Small intestine (tissue), 7 donors: ENCODE measurements around the gene IGF2R. TPM values are rescaled to one million over a fixed set of nuclear protein-coding genes. Genes with fewer than 3 reads are reported as not detected.
A peak's percentile ranks its signal among the peaks of the same experiment; 100 is the strongest.
"Not testable (repeated sequence)": the region's sequence is repeated elsewhere in the genome, so short reads cannot be mapped to it uniquely, and the experiment has no call there.

Experiments
- DNase-seq, 2 donors: peaks; one replicate each; pipeline versions ENCODE4 v3.0.0 to v3.0.0-alpha.2; 2013
- FAIRE-seq: peaks from 2 replicates; lab custom pipeline; 2012; peaks lifted over from hg19 to GRCh38; lab: Jason Lieb, UNC
- H3K27ac ChIP-seq, 3 donors: one replicate each; pipeline ENCODE4 v1.5.1; 2013; ENCODE audit warnings: low read length in 2 of 3, mild to moderate bottlenecking in 2 of 3, control low read depth in 1 of 3, inconsistent platforms in 1 of 3, low read depth in 1 of 3, moderate library complexity in 1 of 3
- H3K27me3 ChIP-seq, 3 donors: one replicate each; pipeline ENCODE4 v1.6.1; 2013; ENCODE audit warnings: low read length in 3 of 3, inconsistent platforms in 1 of 3; ENCODE audit not compliant: control insufficient read depth in 3 of 3, insufficient read depth in 3 of 3
- H3K36me3 ChIP-seq, 3 donors: one replicate each; pipeline ENCODE4 v1.6.1; 2013; ENCODE audit warnings: low read length in 3 of 3, inconsistent platforms in 1 of 3, low read depth in 1 of 3, mild to moderate bottlenecking in 1 of 3, moderate library complexity in 1 of 3; ENCODE audit not compliant: control insufficient read depth in 3 of 3, insufficient read depth in 2 of 3
- H3K4me1 ChIP-seq, 3 donors: one replicate each; pipeline ENCODE4 v1.6.1; 2013; ENCODE audit warnings: low read length in 2 of 3, inconsistent platforms in 1 of 3, low read depth in 1 of 3, mild to moderate bottlenecking in 1 of 3, moderate library complexity in 1 of 3; ENCODE audit not compliant: control insufficient read depth in 3 of 3, insufficient read depth in 2 of 3
- H3K4me3 ChIP-seq, 3 donors: one replicate each; pipeline ENCODE4 v1.5.1; 2013; ENCODE audit warnings: low read length in 3 of 3, control low read depth in 1 of 3, inconsistent platforms in 1 of 3, low read depth in 1 of 3, mild to moderate bottlenecking in 1 of 3, moderate library complexity in 1 of 3
- H3K9me3 ChIP-seq, 2 donors: one replicate each; pipeline ENCODE4 v1.6.1; 2013; ENCODE audit warnings: low read depth in 1 of 2, low read length in 1 of 2; ENCODE audit not compliant: control insufficient read depth in 2 of 2, insufficient read depth in 1 of 2
- WGBS, 3 donors: extraction: QIAGEN DNeasy Blood & Tissue Kit; methylation state at CpG; one replicate each; pipeline ENCODE4 v1.1.7; 2013; 5-methylcytosine and 5-hydroxymethylcytosine counted together
- polyA plus RNA-seq, 4 donors: library from polyadenylated mRNA; stranded (reverse) in 3 of 4; unstranded in 1 of 4; fragments of 200-250 nt in 3 of 4; fragments of 120-200 nt in 1 of 4; gene quantifications; one replicate each; pipeline versions ENCODE4 v1.2.1 to v1.2.3, GENCODE V29; 2013
- donor health status: healthy with polysubstance abuse.
- donor health status: control.
- donor health status: control.
- donor health status: Bipolar disorder and iron deficiency.
- donor health status: healthy.

The IGF2R gene
- polyA plus RNA-seq, 4 donors: 4.9 to 111 (median 14.7) TPM

GRCh38 chr6:160135907-160136655 lies 167.2 kb downstream of the IGF2R start:
- DNase-seq (peak in 1 of 2 donors; percentile 42), FAIRE-seq (no peak)
- Histone ChIP-seq H3K4me1 (peaks cover 0 to 45% (median 0%) of the 10 kb centered on the region in 3 donors), H3K9me3 (no peaks in the 10 kb centered on the region), H3K27me3 (no peaks in the 10 kb centered on the region), H3K4me3 (no peak overlapping the region), H3K36me3 (peaks cover 0 to 14% (median 0%) of the 10 kb centered on the region in 3 donors), H3K27ac (peak overlapping the region in 1 of 3 donors; percentile 80)
- 49 to 66% (median 56%) methylated on average over 21 of the region's 21 CpGs for WGBS, 3 donors

GRCh38 chr6:160137130-160137988 lies 168.5 kb downstream of the IGF2R start:
- DNase-seq: no peak
- Histone ChIP-seq H3K4me1 (peaks cover 0 to 45% (median 0%) of the 10 kb centered on the region in 3 donors), H3K9me3 (no peaks in the 10 kb centered on the region), H3K36me3 (peaks cover 0 to 9% (median 0%) of the 10 kb centered on the region in 3 donors), H3K4me3 (no peak overlapping the region), H3K27ac (no peak overlapping the region), H3K27me3 (no peaks in the 10 kb centered on the region)
- no peak for FAIRE-seq
- 72 to 83% (median 73%) methylated on average over 12 of the region's 12 CpGs for WGBS, 3 donors

- H3K4me1 ChIP-seq: peaks cover 0 to 45% (median 0%) of the 10 kb centered on the region in 3 donors
- H3K27ac ChIP-seq: no peak overlapping the region
- no peaks in the 10 kb centered on the region for H3K27me3 ChIP-seq
- H3K9me3 ChIP-seq: no peaks in the 10 kb centered on the region
- FAIRE-seq: no peak
- H3K4me3 ChIP-seq: no peak overlapping the region
- DNase-seq: peak; percentile 69 to 76
- WGBS, 3 donors: 52 to 56% (median 56%) methylated on average over 8 of the region's 8 CpGs
- H3K36me3 ChIP-seq: peaks cover 0 to 9% (median 0%) of the 10 kb centered on the region in 3 donors
These were observed 169.3 kb downstream of the IGF2R start for GRCh38 chr6:160137989-160138835.

DNA sequence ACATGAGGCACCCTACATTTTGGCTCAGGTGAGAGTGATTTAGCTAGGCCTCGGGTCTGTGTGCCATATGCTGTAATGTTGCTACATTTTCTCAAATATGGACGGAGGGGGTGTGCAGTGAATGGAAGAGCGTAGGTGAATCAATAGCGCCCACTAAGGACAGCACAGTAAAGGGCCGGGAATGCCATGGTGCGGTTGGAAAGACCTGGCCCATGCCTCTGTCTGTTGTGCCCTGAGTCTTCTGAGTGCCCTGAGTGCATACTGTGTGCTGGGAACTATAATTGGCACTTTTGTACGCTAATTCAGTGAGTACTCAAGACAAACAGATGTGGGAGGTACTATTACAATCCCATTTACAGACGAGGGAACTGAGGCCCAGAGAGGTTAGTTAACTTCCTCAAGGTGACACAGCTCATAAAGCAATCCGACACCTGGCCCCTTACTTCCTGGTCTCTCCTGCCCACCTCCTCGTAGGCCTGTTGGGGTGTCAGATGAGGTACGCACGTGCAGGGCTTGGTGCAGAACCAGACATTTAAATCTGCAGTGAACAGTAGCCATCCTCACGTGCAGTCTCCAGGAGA lies 170.0 kb downstream of the IGF2R start:
- Histone ChIP-seq H3K4me3 (no peak overlapping the region), H3K4me1 (peaks cover 0 to 45% (median 0%) of the 10 kb centered on the region in 3 donors), H3K27ac (no peak overlapping the region), H3K9me3 (no peaks in the 10 kb centered on the region), H3K27me3 (no peaks in the 10 kb centered on the region), H3K36me3 (peaks cover 0 to 4% (median 0%) of the 10 kb centered on the region in 3 donors)
- FAIRE-seq (no peak), DNase-seq (no peak)
- WGBS, 3 donors: 86 to 89% (median 89%) methylated on average over 13 of the region's 13 CpGs

DNA sequence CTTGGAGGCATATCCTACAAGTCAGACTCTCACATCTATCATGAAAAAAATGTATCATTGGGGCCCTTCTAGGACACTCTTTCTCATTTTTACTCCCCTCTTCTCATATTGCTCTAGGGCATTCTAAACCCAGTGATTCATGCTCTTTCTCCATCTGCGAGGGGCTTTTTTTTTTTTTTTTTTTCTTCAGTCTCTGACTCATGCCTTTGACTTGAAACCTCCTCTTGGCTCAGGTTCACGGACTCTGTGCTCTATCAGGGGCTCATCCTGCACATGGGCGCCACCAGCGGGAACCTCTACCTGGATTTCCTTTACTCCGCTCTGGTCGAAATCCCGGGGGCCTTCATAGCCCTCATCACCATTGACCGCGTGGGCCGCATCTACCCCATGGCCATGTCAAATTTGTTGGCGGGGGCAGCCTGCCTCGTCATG lies 170.6 kb downstream of the IGF2R start:
- FAIRE-seq (no peak), DNase-seq (no peak)
- H3K27ac ChIP-seq: no peak overlapping the region
- WGBS, 3 donors: 85 to 94% (median 89%) methylated on average over 12 of the region's 12 CpGs
- no peaks in the 10 kb centered on the region for H3K27me3 ChIP-seq
- H3K9me3 ChIP-seq: no peaks in the 10 kb centered on the region
- H3K36me3 ChIP-seq: peaks cover 0 to 3% (median 0%) of the 10 kb centered on the region in 3 donors
- H3K4me3 ChIP-seq: no peak overlapping the region
- peaks cover 0 to 41% (median 0%) of the 10 kb centered on the region in 3 donors for H3K4me1 ChIP-seq

GRCh38 chr6:160140493-160140892 lies 171.6 kb downstream of the IGF2R start:
- peaks cover 0 to 31% (median 0%) of the 10 kb centered on the region in 3 donors for H3K4me1 ChIP-seq
- WGBS, 3 donors: 76 to 90% (median 79%) methylated on average over 3 of the region's 3 CpGs
- FAIRE-seq, H3K27me3 ChIP-seq, H3K27ac ChIP-seq, H3K9me3 ChIP-seq, H3K4me3 ChIP-seq, H3K36me3 ChIP-seq, DNase-seq: not testable (repeated sequence)

- 67 to 71% (median 71%) methylated on average over 5 of the region's 5 CpGs for WGBS, 3 donors
- no peaks in the 10 kb centered on the region for H3K27me3 ChIP-seq
- FAIRE-seq (no peak), DNase-seq (no peak)
- H3K4me3 ChIP-seq: no peak overlapping the region
- H3K36me3 ChIP-seq: peaks cover 0 to 3% (median 0%) of the 10 kb centered on the region in 3 donors
- H3K9me3 ChIP-seq: no peaks in the 10 kb centered on the region
- peaks cover 0 to 24% (median 0%) of the 10 kb centered on the region in 3 donors for H3K4me1 ChIP-seq
- no peak overlapping the region for H3K27ac ChIP-seq
These were observed 172.3 kb downstream of the IGF2R start for GRCh38 chr6:160141001-160141726.
